Karpas-422 (cell line): ENCODE results near the gene CABLES1. TPM values are rescaled to one million over a fixed set of nuclear protein-coding genes. Genes with fewer than 3 reads are reported as not detected.

Experiments used
- DNase-seq: peaks from one replicate; pipeline ENCODE4 v3.0.0-alpha.2; 2015
- H2AFZ ChIP-seq: fragments of 200-600 bp; sonication (generic); 2 replicates; pipeline ENCODE4 v1.6.1; 2014; ENCODE audit warnings: antibody characterized with exemption, low read length, mixed read lengths
- H3K27ac ChIP-seq: fragments of 200-600 bp; sonication (generic); 2 replicates; pipeline ENCODE4 v1.5.1; 2014; ENCODE audit warnings: mild to moderate bottlenecking, low read length, moderate library complexity
- H3K27me3 ChIP-seq: fragments of 200-600 bp; sonication (generic); 2 replicates; pipeline ENCODE4 v1.6.1; 2014; ENCODE audit warnings: low read length, mixed read lengths
- H3K36me3 ChIP-seq: fragments of 200-600 bp; sonication (generic); 2 replicates; pipeline ENCODE4 v1.6.1; 2014; ENCODE audit warnings: low read length, mixed read lengths; ENCODE audit not compliant: insufficient read depth
- H3K4me1 ChIP-seq: fragments of 200-600 bp; sonication (generic); 2 replicates; pipeline ENCODE4 v1.6.1; 2014; ENCODE audit warnings: mild to moderate bottlenecking, low read length, mixed read lengths
- H3K4me2 ChIP-seq: fragments of 200-600 bp; sonication (generic); 2 replicates; pipeline ENCODE4 v1.6.1; 2014; ENCODE audit warnings: low read length, low read depth, mild to moderate bottlenecking; ENCODE audit not compliant: poor library complexity, severe bottlenecking
- H3K4me3 ChIP-seq: fragments of 200-600 bp; sonication (generic); 2 replicates; pipeline ENCODE4 v1.5.1; 2014; ENCODE audit warnings: mild to moderate bottlenecking, antibody characterized with exemption, low read length, mixed read lengths
- H3K79me2 ChIP-seq: fragments of 200-600 bp; sonication (generic); 2 replicates; pipeline ENCODE4 v1.6.1; 2014; ENCODE audit warnings: mild to moderate bottlenecking, low read length, mixed read lengths
- H3K9ac ChIP-seq: fragments of 200-600 bp; sonication (generic); 2 replicates; pipeline ENCODE4 v1.6.0; 2014; ENCODE audit warnings: low read length
- H3K9me2 ChIP-seq: fragments of 200-600 bp; sonication (generic), shearing (Covaris generic); replicated peaks from 2 replicates; pipeline ENCODE4 v1.6.0; 2014; ENCODE audit warnings: mild to moderate bottlenecking, low read length, moderate library complexity; ENCODE audit not compliant: insufficient read depth
- H3K9me3 ChIP-seq: fragments of 300-700, 200-600 bp; sonication (generic); 2 replicates; pipeline ENCODE4 v1.6.1; 2014; ENCODE audit warnings: low read length, mixed read lengths
- H4K20me1 ChIP-seq: fragments of 200-600 bp; sonication (generic); 2 replicates; pipeline ENCODE4 v1.6.1; 2014; ENCODE audit warnings: mild to moderate bottlenecking, antibody characterized with exemption, low read length, low read depth; ENCODE audit not compliant: insufficient read depth
- total RNA-seq: library from RNA; depleted of rRNA; stranded (reverse); fragments of >200 nt; shearing (Covaris generic); gene quantifications from 2 replicates; pipeline ENCODE4 v1.2.3, GENCODE V29; 2014; ENCODE audit warnings: low replicate concordance

Gene CABLES1
- total RNA-seq, 1 experiment from 2014 or later: not detected

DNA sequence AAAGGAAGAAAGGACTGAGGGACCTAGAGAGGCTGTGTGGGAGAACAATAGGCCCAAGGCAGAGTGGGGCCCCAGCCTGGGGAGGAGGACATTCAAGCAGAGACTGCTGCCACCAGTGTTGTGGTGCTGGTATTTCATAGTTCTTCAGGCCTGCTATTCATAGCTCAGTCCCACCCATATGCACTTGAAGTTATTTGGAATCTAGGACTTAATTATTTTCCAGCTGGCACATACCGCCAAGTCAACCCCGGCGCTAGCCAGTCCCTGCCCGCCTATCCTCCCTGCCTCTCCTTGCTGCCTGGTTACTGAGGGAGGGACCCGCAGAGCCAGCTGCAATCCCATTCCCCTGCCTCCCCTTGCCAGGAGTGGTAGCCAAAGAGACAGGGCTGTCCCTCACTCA lies 141.2 kb downstream of the CABLES1 start:
- Histone ChIP-seq H3K9me2 (no peaks in the 10 kb centered on the region), H3K9ac (no peak overlapping the region), H3K36me3 (no peaks in the 10 kb centered on the region; the same call in 1 of the 2 replicates), H3K9me3 (peaks cover 3% of the 10 kb centered on the region; the same call in 1 of the 2 replicates), H3K27ac (no peak overlapping the region), H2AFZ (no peak overlapping the region), H3K79me2 (no peaks in the 10 kb centered on the region), H3K4me1 (peaks cover 14% of the 10 kb centered on the region), H4K20me1 (no peaks in the 10 kb centered on the region), H3K27me3 (no peaks in the 10 kb centered on the region; the same call in 1 of the 2 replicates), H3K4me3 (no peak overlapping the region), H3K4me2 (no peak overlapping the region)
- DNase-seq: no peak

DNA sequence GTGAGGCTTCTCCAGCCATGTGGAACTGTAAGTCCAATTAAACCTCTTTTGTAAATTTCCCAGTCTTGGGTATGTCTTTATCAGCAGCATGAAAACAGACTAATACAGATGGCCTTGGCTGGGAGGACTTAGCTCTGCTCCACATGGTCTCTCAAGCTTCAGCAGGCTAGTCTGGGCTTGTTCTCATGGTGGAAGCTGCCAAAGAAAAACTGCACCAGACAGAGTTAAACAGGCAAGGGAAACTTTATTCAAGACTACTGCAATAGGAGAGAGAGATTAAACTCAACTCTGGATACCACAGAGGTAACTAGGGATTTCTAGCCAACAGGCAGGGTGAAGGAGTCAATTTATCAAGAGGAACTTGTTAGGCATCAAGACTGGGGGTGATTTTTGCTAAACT lies 142.1 kb downstream of the CABLES1 start:
- Histone ChIP-seq H3K4me1 (peaks cover 24% of the 10 kb centered on the region), H3K9me2 (no peaks in the 10 kb centered on the region), H3K27me3 (no peaks in the 10 kb centered on the region; the same call in 1 of the 2 replicates), H3K27ac (peak overlapping the region; percentile 48; the same call in 1 of the 2 replicates), H4K20me1 (no peaks in the 10 kb centered on the region), H3K9me3 (peaks cover 3% of the 10 kb centered on the region; the same call in 1 of the 2 replicates), H3K79me2 (no peaks in the 10 kb centered on the region), H3K4me3 (no peak overlapping the region), H3K9ac (no peak overlapping the region), H3K36me3 (no peaks in the 10 kb centered on the region; the same call in 1 of the 2 replicates), H3K4me2 (no peak overlapping the region), H2AFZ (no peak overlapping the region)
- DNase-seq: peak; percentile 44

DNA sequence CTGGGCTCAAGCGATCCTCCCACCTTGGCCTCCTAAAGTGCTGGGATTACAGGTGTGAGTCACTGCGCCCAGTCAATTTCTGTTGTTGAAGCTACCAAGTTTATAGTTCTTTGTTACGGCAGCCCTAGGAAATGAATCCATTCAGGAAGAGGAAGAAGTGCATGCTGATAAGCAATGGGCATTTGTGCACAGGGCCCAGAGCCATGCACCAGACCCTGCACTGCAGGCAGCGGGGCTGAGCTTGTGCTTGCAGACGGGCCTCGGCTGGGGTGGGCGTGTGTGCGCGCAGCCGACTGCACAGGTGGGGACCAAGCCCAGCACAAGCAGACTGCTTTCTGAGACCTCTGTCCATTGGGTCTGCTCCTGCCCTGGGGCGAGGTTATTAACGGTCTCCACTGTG lies 144.6 kb downstream of the CABLES1 start:
- no peak overlapping the region for H3K9ac ChIP-seq
- no peak overlapping the region for H2AFZ ChIP-seq
- no peak overlapping the region for H3K4me3 ChIP-seq
- no peaks in the 10 kb centered on the region; the same call in 1 of the 2 replicates for H3K36me3 ChIP-seq
- H3K9me3 ChIP-seq: peaks cover 3% of the 10 kb centered on the region; the same call in 1 of the 2 replicates
- no peaks in the 10 kb centered on the region for H3K79me2 ChIP-seq
- H3K27me3 ChIP-seq: no peaks in the 10 kb centered on the region; the same call in 1 of the 2 replicates
- no peak for DNase-seq
- H3K4me2 ChIP-seq: no peak overlapping the region
- H3K9me2 ChIP-seq: no peaks in the 10 kb centered on the region
- H4K20me1 ChIP-seq: peaks cover 3% of the 10 kb centered on the region; the same call in 1 of the 2 replicates
- H3K4me1 ChIP-seq: peaks cover 42% of the 10 kb centered on the region
- H3K27ac ChIP-seq: no peak overlapping the region

DNA sequence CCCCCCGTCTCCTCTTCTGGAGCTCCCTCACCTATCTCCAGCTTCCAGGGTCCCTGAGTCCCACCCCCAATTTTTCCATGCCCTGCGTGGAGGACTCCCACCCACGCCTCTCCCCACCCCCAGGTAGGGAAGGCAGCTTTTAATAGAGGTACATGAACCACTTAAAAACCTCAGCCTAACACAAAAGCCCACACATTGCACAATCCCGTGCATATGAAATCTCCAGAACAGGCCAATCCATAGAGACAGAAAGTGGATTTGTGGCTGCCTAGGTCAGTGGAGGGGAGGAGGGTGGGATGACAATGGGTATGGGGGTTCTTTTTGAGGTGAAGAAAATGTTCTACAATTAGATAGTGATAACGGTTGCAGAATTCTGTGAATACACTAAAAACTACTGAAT lies 145.6 kb downstream of the CABLES1 start:
- Histone ChIP-seq H3K4me1 (peaks cover 42% of the 10 kb centered on the region), H3K36me3 (no peaks in the 10 kb centered on the region; the same call in 1 of the 2 replicates), H2AFZ (no peak overlapping the region), H3K27ac (no peak overlapping the region), H3K4me3 (no peak overlapping the region), H3K4me2 (no peak overlapping the region), H3K9ac (no peak overlapping the region), H3K9me3 (peaks cover 3% of the 10 kb centered on the region; the same call in 1 of the 2 replicates), H3K9me2 (no peaks in the 10 kb centered on the region), H4K20me1 (peaks cover 3% of the 10 kb centered on the region; the same call in 1 of the 2 replicates), H3K79me2 (no peaks in the 10 kb centered on the region), H3K27me3 (no peaks in the 10 kb centered on the region; the same call in 1 of the 2 replicates)
- DNase-seq: no peak

DNA sequence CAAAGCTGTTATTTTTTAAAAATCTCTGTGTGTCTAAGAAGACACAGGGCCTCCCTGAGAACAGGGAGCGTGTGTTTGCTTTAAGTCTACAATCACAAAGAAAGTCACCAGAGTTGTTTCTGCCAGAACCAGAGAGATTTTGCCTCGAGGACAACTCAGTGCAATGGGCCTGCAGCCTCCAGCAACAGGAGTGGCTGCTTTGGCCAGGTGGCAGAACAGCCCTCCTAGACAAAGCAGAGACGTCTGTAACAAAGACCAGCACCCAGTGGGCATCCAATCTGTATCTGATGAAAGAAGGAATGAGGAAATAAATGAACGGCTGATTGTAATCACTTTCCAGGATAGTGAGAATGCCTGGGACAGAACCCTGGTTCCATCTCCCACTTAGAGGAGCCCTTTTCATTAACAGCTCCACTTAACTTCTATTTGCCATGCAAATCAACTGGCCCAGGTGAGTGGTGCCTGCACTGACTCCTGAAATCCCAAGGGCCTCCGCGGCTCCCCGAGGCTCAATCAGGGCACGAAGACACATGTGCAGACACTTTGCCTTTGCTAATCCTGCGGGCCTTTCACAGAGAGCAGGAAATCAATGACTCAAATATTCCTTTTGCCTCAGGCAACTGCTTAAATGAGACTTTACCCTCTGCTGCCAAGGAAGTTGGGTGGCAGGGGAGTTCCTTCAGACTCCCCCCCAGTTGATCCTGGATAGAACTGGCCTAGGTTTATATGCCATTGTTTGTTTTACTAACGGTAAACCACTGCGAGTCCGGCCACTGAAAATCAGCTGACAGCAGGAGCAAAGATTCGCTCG lies 146.5 kb downstream of the CABLES1 start:
- H3K9ac ChIP-seq: peak overlapping the region; percentile 29
- H3K4me2 ChIP-seq: peak overlapping the region; percentile 65
- H3K27ac ChIP-seq: peak overlapping the region; percentile 49
- H2AFZ ChIP-seq: no peak overlapping the region
- peak; percentile 90 for DNase-seq
- H3K27me3 ChIP-seq: no peaks in the 10 kb centered on the region; the same call in 1 of the 2 replicates
- no peaks in the 10 kb centered on the region; the same call in 1 of the 2 replicates for H3K36me3 ChIP-seq
- no peaks in the 10 kb centered on the region for H3K9me2 ChIP-seq
- peak overlapping the region; percentile 39 for H3K4me3 ChIP-seq
- peaks cover 3% of the 10 kb centered on the region; the same call in 1 of the 2 replicates for H3K9me3 ChIP-seq
- peaks cover 3% of the 10 kb centered on the region; the same call in 1 of the 2 replicates for H4K20me1 ChIP-seq
- peaks cover 42% of the 10 kb centered on the region for H3K4me1 ChIP-seq
- no peaks in the 10 kb centered on the region for H3K79me2 ChIP-seq

DNA sequence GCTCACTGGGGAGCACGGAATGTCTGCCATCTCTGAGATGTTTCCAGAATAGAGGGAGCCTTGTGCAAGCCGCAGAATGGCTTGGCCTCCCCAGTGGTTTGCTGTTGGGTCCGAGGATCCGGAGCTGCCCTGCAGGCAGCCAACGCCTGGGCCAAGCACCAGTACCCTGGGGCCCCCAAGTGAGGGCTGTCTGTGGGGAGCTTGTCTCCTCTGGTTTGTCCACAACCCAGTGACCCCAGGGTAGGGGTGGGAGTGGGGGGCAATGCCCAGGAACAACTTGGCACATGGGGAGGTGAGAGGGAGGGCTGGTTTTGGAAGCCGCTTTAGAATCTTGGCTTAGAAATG lies 147.1 kb downstream of the CABLES1 start:
- H3K4me2 ChIP-seq: peak overlapping the region; percentile 65
- no peaks in the 10 kb centered on the region; the same call in 1 of the 2 replicates for H3K36me3 ChIP-seq
- peak overlapping the region; percentile 39 for H3K4me3 ChIP-seq
- peaks cover 3% of the 10 kb centered on the region; the same call in 1 of the 2 replicates for H3K9me3 ChIP-seq
- H2AFZ ChIP-seq: no peak overlapping the region
- H3K9ac ChIP-seq: peak overlapping the region; percentile 14
- DNase-seq: no peak
- H3K4me1 ChIP-seq: peaks cover 40% of the 10 kb centered on the region
- peaks cover 3% of the 10 kb centered on the region; the same call in 1 of the 2 replicates for H4K20me1 ChIP-seq
- no peaks in the 10 kb centered on the region; the same call in 1 of the 2 replicates for H3K27me3 ChIP-seq
- H3K9me2 ChIP-seq: no peaks in the 10 kb centered on the region
- H3K79me2 ChIP-seq: no peaks in the 10 kb centered on the region
- H3K27ac ChIP-seq: 0 out of 2 replicates have a peak overlapping the region, but pooled peaks have one; percentile 24

DNA sequence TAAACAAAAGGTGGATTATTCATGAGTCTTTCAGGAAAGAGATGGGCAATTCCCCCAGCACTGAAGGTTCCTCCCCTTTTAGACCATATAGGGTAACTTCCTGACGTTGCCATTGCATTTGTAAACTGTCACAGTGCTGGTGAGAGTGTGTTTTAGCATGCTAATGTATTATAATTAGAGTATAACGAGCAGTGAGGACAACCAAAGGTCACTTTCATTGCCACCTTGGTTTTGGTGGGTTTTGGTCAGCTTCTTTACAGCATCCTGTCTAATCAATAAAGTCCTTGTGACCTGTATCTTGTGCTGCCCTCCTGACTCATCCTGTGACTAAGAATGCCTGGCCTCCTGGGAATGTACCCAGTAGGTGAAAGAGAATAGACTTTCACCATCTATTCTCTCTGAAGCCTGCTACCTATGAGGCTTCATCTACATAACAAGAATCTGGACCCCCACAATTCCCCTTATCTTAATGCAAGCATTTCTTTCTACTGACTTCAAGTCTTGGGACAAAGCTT lies 148.7 kb downstream of the CABLES1 start:
- Histone ChIP-seq H4K20me1 (peaks cover 3% of the 10 kb centered on the region; the same call in 1 of the 2 replicates), H2AFZ (no peak overlapping the region), H3K27ac (no peak overlapping the region), H3K27me3 (no peaks in the 10 kb centered on the region), H3K9me2 (no peaks in the 10 kb centered on the region), H3K79me2 (no peaks in the 10 kb centered on the region), H3K9ac (no peak overlapping the region), H3K4me3 (no peak overlapping the region), H3K4me1 (peaks cover 37% of the 10 kb centered on the region), H3K4me2 (no peak overlapping the region), H3K9me3 (no peaks in the 10 kb centered on the region), H3K36me3 (no peaks in the 10 kb centered on the region)
- no peak for DNase-seq

DNA sequence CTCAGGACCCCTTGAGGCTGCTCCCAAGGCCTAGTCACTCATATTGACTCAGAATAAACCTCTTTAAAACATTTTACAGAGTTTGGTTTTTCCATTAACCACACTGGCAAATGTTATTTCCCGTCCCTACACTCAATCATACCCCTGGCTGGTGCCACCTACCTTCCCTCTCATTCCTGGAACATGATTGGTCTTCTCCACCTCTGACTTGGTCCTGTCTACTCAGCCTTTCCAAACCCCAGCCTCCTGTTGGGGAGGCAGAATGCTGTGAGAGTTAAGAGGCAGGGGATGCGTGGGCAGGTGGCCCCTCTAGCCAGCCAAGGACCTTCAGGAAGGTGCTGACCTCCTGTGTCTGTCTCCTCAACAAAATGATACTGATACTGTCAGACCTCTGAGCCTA lies 149.3 kb downstream of the CABLES1 start:
- H3K36me3 ChIP-seq: no peaks in the 10 kb centered on the region
- H3K27ac ChIP-seq: no peak overlapping the region
- peaks cover 37% of the 10 kb centered on the region for H3K4me1 ChIP-seq
- peaks cover 3% of the 10 kb centered on the region; the same call in 1 of the 2 replicates for H4K20me1 ChIP-seq
- H3K79me2 ChIP-seq: no peaks in the 10 kb centered on the region
- H2AFZ ChIP-seq: no peak overlapping the region
- H3K4me3 ChIP-seq: no peak overlapping the region
- no peak overlapping the region for H3K4me2 ChIP-seq
- no peaks in the 10 kb centered on the region for H3K27me3 ChIP-seq
- no peak for DNase-seq
- no peaks in the 10 kb centered on the region for H3K9me3 ChIP-seq
- H3K9ac ChIP-seq: no peak overlapping the region
- H3K9me2 ChIP-seq: no peaks in the 10 kb centered on the region
